H9 (cell line): ENCODE results near the gene ACOX3. TPM values are rescaled to one million over a fixed set of nuclear protein-coding genes. Genes with fewer than 3 reads are reported as not detected.

Experiments
- DNase-seq: peaks from one replicate; pipeline ENCODE4 v3.0.0-alpha.2; 2017
- H2AFZ ChIP-seq: one replicate; pipeline ENCODE4 v1.6.1; 2013; ENCODE audit warnings: mild to moderate bottlenecking, low read length, control low read depth, moderate library complexity
- H2AK5ac ChIP-seq: 2 replicates; pipeline ENCODE4 v1.6.1; 2013; ENCODE audit warnings: low read length, control low read depth, mixed read lengths; ENCODE audit not compliant: insufficient read length
- H2BK120ac ChIP-seq: one replicate; pipeline ENCODE4 v1.6.1; 2013; ENCODE audit warnings: low read depth, mild to moderate bottlenecking, low read length, control low read depth, inconsistent platforms; ENCODE audit not compliant: poor library complexity, severe bottlenecking
- H2BK12ac ChIP-seq: 2 replicates; pipeline ENCODE4 v1.6.1; 2013; ENCODE audit warnings: low read length, control low read depth, mixed read lengths, low read depth; ENCODE audit not compliant: insufficient read length
- H2BK15ac ChIP-seq: 2 replicates; pipeline ENCODE4 v1.6.1; 2013; ENCODE audit warnings: low read depth, low read length, control low read depth
- H2BK20ac ChIP-seq: one replicate; pipeline ENCODE4 v1.6.1; 2013; ENCODE audit warnings: low read depth, mild to moderate bottlenecking, low read length, control low read depth, inconsistent platforms; ENCODE audit not compliant: poor library complexity, severe bottlenecking
- H2BK5ac ChIP-seq: 2 replicates; pipeline ENCODE4 v1.6.1; 2013; ENCODE audit warnings: low read length, control low read depth, mixed read lengths; ENCODE audit not compliant: insufficient read length
- H3K14ac ChIP-seq: 2 replicates; pipeline ENCODE4 v1.6.1; 2013; ENCODE audit warnings: low read length, control low read depth; ENCODE audit not compliant: insufficient read depth
- H3K18ac ChIP-seq: 2 replicates; pipeline ENCODE4 v1.6.1; 2013; ENCODE audit warnings: low read depth, mild to moderate bottlenecking, mixed read lengths, low read length, control low read depth; ENCODE audit not compliant: insufficient read length
- H3K23ac ChIP-seq: 2 replicates; pipeline ENCODE4 v1.6.1; 2013; ENCODE audit warnings: low read length, control low read depth, mixed read lengths, low read depth; ENCODE audit not compliant: insufficient read length
- H3K23me2 ChIP-seq: 2 replicates; pipeline ENCODE4 v1.6.1; 2013; ENCODE audit warnings: low read depth, mild to moderate bottlenecking, mixed read lengths, low read length, control low read depth; ENCODE audit not compliant: insufficient read length, poor library complexity, severe bottlenecking
- H3K27ac ChIP-seq: 2 replicates; pipeline ENCODE4 v1.5.1; 2013; ENCODE audit warnings: low read length, control low read depth, mixed read lengths, low read depth; ENCODE audit not compliant: insufficient read length
- H3K27me3 ChIP-seq: 2 replicates; pipeline ENCODE4 v1.6.1; 2013; ENCODE audit warnings: low read length, control low read depth, inconsistent platforms; ENCODE audit not compliant: insufficient read depth
- H3K4ac ChIP-seq: 2 replicates; pipeline ENCODE4 v1.6.1; 2013; ENCODE audit warnings: low read depth, mild to moderate bottlenecking, control low read depth, inconsistent platforms, low read length, moderate library complexity
- H3K4me1 ChIP-seq: 2 replicates; pipeline ENCODE4 v1.6.1; 2013; ENCODE audit warnings: low read length, control low read depth, inconsistent platforms; ENCODE audit not compliant: insufficient read depth
- H3K4me2 ChIP-seq: 2 replicates; pipeline ENCODE4 v1.6.1; 2013; ENCODE audit warnings: low read length, control low read depth, mixed read lengths; ENCODE audit not compliant: insufficient read length, insufficient read depth
- H3K56ac ChIP-seq: 2 replicates; pipeline ENCODE4 v1.6.1; 2013; ENCODE audit warnings: low read depth, mild to moderate bottlenecking, mixed read lengths, low read length, control low read depth; ENCODE audit not compliant: insufficient read length
- H3K79me1 ChIP-seq: 2 replicates; pipeline ENCODE4 v1.6.1; 2013; ENCODE audit warnings: low read depth, mild to moderate bottlenecking, moderate library complexity, low read length, control low read depth, inconsistent platforms; ENCODE audit not compliant: insufficient read depth, poor library complexity, severe bottlenecking
- H3K79me2 ChIP-seq: 2 replicates; pipeline ENCODE4 v1.6.1; 2013; ENCODE audit warnings: low read length, control low read depth, inconsistent platforms; ENCODE audit not compliant: insufficient read depth
- H3K9ac ChIP-seq: 2 replicates; pipeline ENCODE4 v1.6.1; 2013; ENCODE audit warnings: low read length, control low read depth, mixed read lengths; ENCODE audit not compliant: insufficient read length; ENCODE audit errors: extremely low read depth
- H3K9me3 ChIP-seq: one replicate; pipeline ENCODE4 v1.6.1; 2013; ENCODE audit warnings: low read depth, low read length, inconsistent platforms; ENCODE audit not compliant: control insufficient read depth
- H3T11ph ChIP-seq: one replicate; pipeline ENCODE4 v1.6.1; 2013; ENCODE audit warnings: mild to moderate bottlenecking, low read length, control low read depth, inconsistent platforms
- H4K20me1 ChIP-seq: one replicate; pipeline ENCODE4 v1.6.1; 2013; ENCODE audit not compliant: control insufficient read depth, insufficient read length, insufficient read depth
- H4K5ac ChIP-seq: 2 replicates; pipeline ENCODE4 v1.6.1; 2013; ENCODE audit warnings: low read depth, mild to moderate bottlenecking, mixed read lengths, low read length, control low read depth; ENCODE audit not compliant: insufficient read length
- H4K8ac ChIP-seq: replicated peaks from 2 replicates; pipeline ENCODE4 v1.6.1; 2013; ENCODE audit warnings: low read length, control low read depth, mixed read lengths, low read depth; ENCODE audit not compliant: insufficient read length
- H4K91ac ChIP-seq: 2 replicates; pipeline ENCODE4 v1.6.1; 2013; ENCODE audit warnings: low read depth, mild to moderate bottlenecking, moderate library complexity, mixed read lengths, low read length, control low read depth; ENCODE audit not compliant: insufficient read length
- H3K27ac Mint-ChIP-seq, 3 experiments: 2 replicates in 2 of 3; 3 replicates in 1 of 3; pipeline ENCODE4 v1.8.0; 2020 to 2021; ENCODE audit warnings: mixed read lengths in 3 of 3, mild to moderate bottlenecking in 1 of 3, moderate library complexity in 1 of 3
- H3K27me3 Mint-ChIP-seq: 2 replicates; pipeline ENCODE4 v1.8.0; 2021; ENCODE audit warnings: low read depth, mild to moderate bottlenecking, moderate library complexity, mixed read lengths
- H3K36me3 Mint-ChIP-seq, 3 experiments: 2 replicates in 2 of 3; 3 replicates in 1 of 3; pipeline ENCODE4 v1.8.0; 2020 to 2021; ENCODE audit warnings: low read depth in 3 of 3, mixed read lengths in 3 of 3; ENCODE audit not compliant: insufficient read depth in 1 of 3
- H3K4me1 Mint-ChIP-seq, 2 experiments: 2 replicates each; pipeline ENCODE4 v1.8.0; 2020; ENCODE audit warnings: mixed read lengths in 2 of 2
- H3K4me3 Mint-ChIP-seq, 2 experiments: 2 replicates in 1 of 2; 3 replicates in 1 of 2; pipeline ENCODE4 v1.8.0; 2020 to 2021; ENCODE audit warnings: mild to moderate bottlenecking in 2 of 2, mixed read lengths in 2 of 2, moderate library complexity in 1 of 2
- H3K9me3 Mint-ChIP-seq, 2 experiments: 2 replicates in 1 of 2; 3 replicates in 1 of 2; pipeline ENCODE4 v1.8.0; 2020; ENCODE audit warnings: mild to moderate bottlenecking in 2 of 2, mixed read lengths in 2 of 2, moderate library complexity in 1 of 2
- WGBS: extraction: QIAGEN DNeasy Blood & Tissue Kit; methylation state at CpG from one replicate; pipeline ENCODE4 v1.1.7; 2013; ENCODE audit warnings: missing lambda C conversion rate, low lambda C conversion rate, mixed read lengths; ENCODE audit not compliant: insufficient read length; ENCODE audit errors: extremely low coverage; 5-methylcytosine and 5-hydroxymethylcytosine counted together
- total RNA-seq: library from RNA; stranded (reverse); gene quantifications from 2 replicates; pipeline ENCODE4 v1.2.1, GENCODE V29; 2021
- TF ChIP-seq, protein P1 (sequence below): fragments of 200-600 bp; sonication (generic); conservative IDR thresholded peaks from 3 replicates; pipeline ENCODE4 v1.8.0; 2021; ENCODE audit warnings: antibody characterized with exemption, mild to moderate bottlenecking

Gene ACOX3
- total RNA-seq, 1 experiment from 2014 or later, result 13.8 TPM

- Histone ChIP-seq H3K14ac (no peak overlapping the region), H3K4me1 (no peaks in the 10 kb centered on the region), H3K56ac (no peak overlapping the region), H3K9me3 (no peaks in the 10 kb centered on the region), H3K18ac (no peak overlapping the region), H2BK15ac (no peak overlapping the region), H2BK5ac (no peak overlapping the region), H3T11ph (no peak overlapping the region), H3K4me2 (no peak overlapping the region), H3K23ac (no peak overlapping the region), H4K8ac (no peak overlapping the region), H2BK120ac (no peak overlapping the region), H2AK5ac (no peak overlapping the region), H3K79me1 (no peaks in the 10 kb centered on the region), H2BK12ac (no peak overlapping the region), H3K27me3 (no peaks in the 10 kb centered on the region), H2BK20ac (no peak overlapping the region), H2AFZ (no peak overlapping the region), H4K91ac (no peak overlapping the region), H4K5ac (no peak overlapping the region), H3K9ac (no peak overlapping the region), H4K20me1 (no peaks in the 10 kb centered on the region), H3K4ac (no peak overlapping the region), H3K79me2 (no peaks in the 10 kb centered on the region), H3K27ac (no peak overlapping the region), H3K23me2 (no peaks in the 10 kb centered on the region)
- no peak overlapping the region for H3K27ac Mint-ChIP-seq
- peaks cover 7 to 12% of the 10 kb centered on the region in 2 experiments for H3K4me1 Mint-ChIP-seq
- peaks cover 13 to 17% of the 10 kb centered on the region in 2 experiments for H3K9me3 Mint-ChIP-seq
- H3K36me3 Mint-ChIP-seq, result peaks cover 21 to 28% (median 22%) of the 10 kb centered on the region in 3 experiments
- H3K4me3 Mint-ChIP-seq, result no peak overlapping the region
- H3K27me3 Mint-ChIP-seq, result peaks cover 3% of the 10 kb centered on the region
- TF ChIP-seq, protein P1, sequence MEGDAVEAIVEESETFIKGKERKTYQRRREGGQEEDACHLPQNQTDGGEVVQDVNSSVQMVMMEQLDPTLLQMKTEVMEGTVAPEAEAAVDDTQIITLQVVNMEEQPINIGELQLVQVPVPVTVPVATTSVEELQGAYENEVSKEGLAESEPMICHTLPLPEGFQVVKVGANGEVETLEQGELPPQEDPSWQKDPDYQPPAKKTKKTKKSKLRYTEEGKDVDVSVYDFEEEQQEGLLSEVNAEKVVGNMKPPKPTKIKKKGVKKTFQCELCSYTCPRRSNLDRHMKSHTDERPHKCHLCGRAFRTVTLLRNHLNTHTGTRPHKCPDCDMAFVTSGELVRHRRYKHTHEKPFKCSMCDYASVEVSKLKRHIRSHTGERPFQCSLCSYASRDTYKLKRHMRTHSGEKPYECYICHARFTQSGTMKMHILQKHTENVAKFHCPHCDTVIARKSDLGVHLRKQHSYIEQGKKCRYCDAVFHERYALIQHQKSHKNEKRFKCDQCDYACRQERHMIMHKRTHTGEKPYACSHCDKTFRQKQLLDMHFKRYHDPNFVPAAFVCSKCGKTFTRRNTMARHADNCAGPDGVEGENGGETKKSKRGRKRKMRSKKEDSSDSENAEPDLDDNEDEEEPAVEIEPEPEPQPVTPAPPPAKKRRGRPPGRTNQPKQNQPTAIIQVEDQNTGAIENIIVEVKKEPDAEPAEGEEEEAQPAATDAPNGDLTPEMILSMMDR, result no peak
- DNase-seq, result no peak
- WGBS, result no CpG with 5 or more reads among the region's 17 CpGs
Measured at GRCh38 chr4:8409264-8410065, 31.1 kb downstream of the ACOX3 start.
